Stomach (tissue), 9 donors: ENCODE results near the gene ACOX2. TPM values are rescaled to one million over a fixed set of nuclear protein-coding genes. Genes with fewer than 3 reads are reported as not detected.
A peak's percentile ranks its signal among the peaks of the same experiment; 100 is the strongest.

ENCODE experiments used
- DNase-seq, 2 donors: peaks; one replicate each; pipeline versions ENCODE4 v3.0.0 to v3.0.0-alpha.2; 2013 to 2019
- H3K27ac ChIP-seq, 5 donors: fragments of 200-600 bp in 4 of 5; sonication (generic) in 4 of 5; one replicate each; pipeline ENCODE4 v1.5.1; 2013 to 2019; ENCODE audit warnings: mild to moderate bottlenecking in 1 of 5, moderate library complexity in 1 of 5
- H3K27me3 ChIP-seq, 3 donors: fragments of 200-600 bp; sonication (generic); one replicate each; pipeline ENCODE4 v1.5.1; 2017 to 2019; ENCODE audit warnings: mixed run types in 1 of 3
- H3K36me3 ChIP-seq, 4 donors: fragments of 200-600 bp; sonication (generic); 1 replicate in 3 of 4; 2 replicates in 1 of 4; pipeline ENCODE4 v1.5.1; 2016 to 2019
- H3K4me1 ChIP-seq, 4 donors: fragments of 200-600 bp; sonication (generic); one replicate each; pipeline ENCODE4 v1.5.1; 2016 to 2019
- H3K4me3 ChIP-seq, 4 donors: fragments of 200-600 bp; sonication (generic) in 3 of 4; one replicate each; pipeline ENCODE4 v1.5.1; 2016 to 2019; ENCODE audit warnings: mild to moderate bottlenecking in 1 of 4
- H3K9me3 ChIP-seq, 4 donors: fragments of 200-600 bp; sonication (generic); one replicate each; pipeline ENCODE4 v1.5.1; 2016 to 2019
- EP300 ChIP-seq: sonication (generic); formaldehyde crosslinking; IDR thresholded peaks from one replicate; pipeline ENCODE4 v1.6.1; 2017; ENCODE audit warnings: antibody characterized with exemption
- POLR2A ChIP-seq, 4 donors: fragments of 450-650 bp; IDR thresholded peaks; one replicate each; pipeline ENCODE4 v1.6.1; 2016; ENCODE audit warnings: antibody characterized with exemption in 4 of 4, control low read depth in 2 of 4, mild to moderate bottlenecking in 1 of 4, moderate library complexity in 1 of 4
- POLR2AphosphoS5 ChIP-seq, 3 donors: sonication (generic); formaldehyde crosslinking; IDR thresholded peaks; one replicate each; pipeline ENCODE4 v1.6.1; 2016; ENCODE audit warnings: antibody characterized with exemption in 3 of 3
- WGBS, 5 donors: extraction: QIAGEN DNeasy Blood & Tissue Kit in 3 of 5; methylation state at CpG; one replicate each; pipeline versions ENCODE4 v1.1.5 to v1.1.7; 2013 to 2018; 5-methylcytosine and 5-hydroxymethylcytosine counted together
- intact Hi-C: fragments of 100-400 bp; cut with DNase I; formaldehyde crosslinking; loops from one replicate; pipeline ENCODE4 v1.15.1; 2023; ENCODE audit warnings: low total_unique reads
- polyA plus RNA-seq, 3 donors: library from polyadenylated mRNA; stranded (reverse); fragments of 200-250 nt; gene quantifications; one replicate each; pipeline ENCODE4 v1.2.3, GENCODE V29; 2013
- total RNA-seq, 5 donors: library from RNA; depleted of rRNA; stranded (reverse); fragments of >200 nt; gene quantifications; one replicate each; pipeline versions ENCODE4 v1.1.0 to v1.2.3, GENCODE V29; 2014 to 2016
- TF ChIP-seq, protein P1 (sequence below), 7 experiments: fragments of 450-650 bp in 4 of 7; fragments of 200-600 bp in 3 of 7; sonication (generic) in 3 of 7; IDR thresholded peaks; one replicate each; pipeline ENCODE4 v1.5.1; 2016 to 2019; ENCODE audit warnings: antibody characterized with exemption in 7 of 7, control low read depth in 2 of 7, mild to moderate bottlenecking in 1 of 7
- donor health status: healthy with polysubstance abuse.
- donor health status: Bipolar disorder and iron deficiency.
- donor health status: healthy.

ACOX2 gene
- total and polyA plus RNA-seq, 8 donors, result 1.6 to 22.2 (median 7.5) TPM; not detected in 1

DNA sequence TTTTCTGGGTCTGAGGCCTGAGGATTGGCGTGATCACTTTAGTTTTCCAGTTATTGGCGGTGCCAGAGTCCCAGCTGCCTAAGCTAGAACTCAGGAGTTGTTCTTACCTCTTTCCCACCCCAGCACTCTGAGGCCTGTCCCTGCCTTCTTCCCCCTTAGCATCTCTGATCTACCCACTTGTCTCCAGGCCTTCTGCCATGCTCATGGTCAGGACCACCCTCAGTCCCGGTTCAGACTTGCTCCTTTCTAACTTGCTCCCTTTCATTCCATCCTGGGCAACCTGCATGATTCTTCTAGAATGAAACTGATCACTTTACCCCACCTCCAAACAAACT, 15.7 kb downstream of the ACOX2 start:
- Histone ChIP-seq H3K36me3 (peaks cover 2 to 86% (median 55%) of the 10 kb centered on the region in 4 donors), H3K4me1 (peaks cover 0 to 5% (median 0%) of the 10 kb centered on the region in 4 donors), H3K27me3 (no peaks in the 10 kb centered on the region), H3K4me3 (no peak overlapping the region), H3K9me3 (no peaks in the 10 kb centered on the region), H3K27ac (no peak overlapping the region)
- intact Hi-C loops, result no loop called here
- TF ChIP-seq POLR2A (IDR thresholded peaks at IDR 0.05) (no peak), EP300 (no peak)
- TF ChIP-seq, protein P1, sequence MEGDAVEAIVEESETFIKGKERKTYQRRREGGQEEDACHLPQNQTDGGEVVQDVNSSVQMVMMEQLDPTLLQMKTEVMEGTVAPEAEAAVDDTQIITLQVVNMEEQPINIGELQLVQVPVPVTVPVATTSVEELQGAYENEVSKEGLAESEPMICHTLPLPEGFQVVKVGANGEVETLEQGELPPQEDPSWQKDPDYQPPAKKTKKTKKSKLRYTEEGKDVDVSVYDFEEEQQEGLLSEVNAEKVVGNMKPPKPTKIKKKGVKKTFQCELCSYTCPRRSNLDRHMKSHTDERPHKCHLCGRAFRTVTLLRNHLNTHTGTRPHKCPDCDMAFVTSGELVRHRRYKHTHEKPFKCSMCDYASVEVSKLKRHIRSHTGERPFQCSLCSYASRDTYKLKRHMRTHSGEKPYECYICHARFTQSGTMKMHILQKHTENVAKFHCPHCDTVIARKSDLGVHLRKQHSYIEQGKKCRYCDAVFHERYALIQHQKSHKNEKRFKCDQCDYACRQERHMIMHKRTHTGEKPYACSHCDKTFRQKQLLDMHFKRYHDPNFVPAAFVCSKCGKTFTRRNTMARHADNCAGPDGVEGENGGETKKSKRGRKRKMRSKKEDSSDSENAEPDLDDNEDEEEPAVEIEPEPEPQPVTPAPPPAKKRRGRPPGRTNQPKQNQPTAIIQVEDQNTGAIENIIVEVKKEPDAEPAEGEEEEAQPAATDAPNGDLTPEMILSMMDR (IDR thresholded peaks at IDR 0.05), result no peak
- DNase-seq, result no peak
- WGBS, 5 donors, result 87 to 98% (median 91%) methylated on average over 3 of the region's 3 CpGs

DNA sequence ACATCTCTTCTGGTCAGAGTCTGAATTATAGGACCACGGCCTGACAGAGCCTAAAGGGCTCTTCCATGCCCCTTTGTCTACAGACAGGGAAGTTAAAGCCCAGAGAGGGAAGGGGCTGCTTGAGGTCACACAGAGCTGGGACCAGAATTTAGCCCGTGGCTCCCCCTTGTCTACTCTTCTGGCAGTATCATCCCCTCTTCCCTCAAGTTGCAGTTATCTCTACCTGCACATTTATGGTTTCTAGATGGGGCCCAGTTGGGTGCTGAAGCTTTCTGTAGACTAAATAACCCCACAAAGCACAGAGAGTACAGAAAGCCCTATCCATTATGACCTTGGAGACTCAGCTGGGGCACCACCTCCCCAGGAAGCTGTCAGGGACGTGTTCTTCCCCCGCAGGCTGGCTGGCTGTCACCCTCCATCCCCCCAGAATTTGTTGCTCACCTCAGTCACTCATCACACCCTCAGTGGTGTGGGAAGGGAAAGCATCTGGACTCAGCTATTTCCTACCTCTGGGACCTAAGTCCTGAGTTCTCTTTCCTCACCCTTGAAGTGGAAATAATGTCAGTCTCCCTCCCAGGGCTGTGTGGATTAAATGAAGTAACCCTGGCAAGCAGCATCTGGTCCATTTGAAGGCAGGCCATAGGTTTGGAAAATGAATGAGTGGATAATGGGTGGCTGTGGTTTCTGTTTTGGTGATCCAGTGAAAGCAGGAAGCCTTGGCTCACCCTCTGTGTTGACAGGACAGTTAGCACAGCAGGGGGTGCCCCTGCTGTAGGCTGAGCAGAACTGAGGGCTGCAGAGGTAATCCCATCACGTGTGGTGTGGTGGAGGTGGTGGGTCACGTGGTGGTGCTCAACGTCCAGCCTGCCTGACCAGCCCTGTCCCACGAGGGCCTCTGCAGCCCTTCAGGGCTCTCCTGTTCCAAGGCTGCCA, 16.3 kb downstream of the ACOX2 start:
- H3K27ac ChIP-seq, result no peak overlapping the region
- WGBS, 5 donors, result 58 to 79% (median 72%) methylated on average over 8 of the region's 8 CpGs
- H3K27me3 ChIP-seq, result no peaks in the 10 kb centered on the region
- H3K4me1 ChIP-seq, result peaks cover 0 to 3% (median 0%) of the 10 kb centered on the region in 4 donors
- H3K36me3 ChIP-seq, result peaks cover 2 to 86% (median 57%) of the 10 kb centered on the region in 4 donors
- no peak for DNase-seq
- intact Hi-C loops, result no loop called here
- H3K9me3 ChIP-seq, result no peaks in the 10 kb centered on the region
- TF ChIP-seq, protein P1 (IDR thresholded peaks at IDR 0.05), result no peak
- TF ChIP-seq POLR2A (IDR thresholded peaks at IDR 0.05), result no peak
- no peak for TF ChIP-seq POLR2AphosphoS5 (IDR thresholded peaks at IDR 0.05)
- no peak for TF ChIP-seq EP300
- H3K4me3 ChIP-seq, result no peak overlapping the region

DNA sequence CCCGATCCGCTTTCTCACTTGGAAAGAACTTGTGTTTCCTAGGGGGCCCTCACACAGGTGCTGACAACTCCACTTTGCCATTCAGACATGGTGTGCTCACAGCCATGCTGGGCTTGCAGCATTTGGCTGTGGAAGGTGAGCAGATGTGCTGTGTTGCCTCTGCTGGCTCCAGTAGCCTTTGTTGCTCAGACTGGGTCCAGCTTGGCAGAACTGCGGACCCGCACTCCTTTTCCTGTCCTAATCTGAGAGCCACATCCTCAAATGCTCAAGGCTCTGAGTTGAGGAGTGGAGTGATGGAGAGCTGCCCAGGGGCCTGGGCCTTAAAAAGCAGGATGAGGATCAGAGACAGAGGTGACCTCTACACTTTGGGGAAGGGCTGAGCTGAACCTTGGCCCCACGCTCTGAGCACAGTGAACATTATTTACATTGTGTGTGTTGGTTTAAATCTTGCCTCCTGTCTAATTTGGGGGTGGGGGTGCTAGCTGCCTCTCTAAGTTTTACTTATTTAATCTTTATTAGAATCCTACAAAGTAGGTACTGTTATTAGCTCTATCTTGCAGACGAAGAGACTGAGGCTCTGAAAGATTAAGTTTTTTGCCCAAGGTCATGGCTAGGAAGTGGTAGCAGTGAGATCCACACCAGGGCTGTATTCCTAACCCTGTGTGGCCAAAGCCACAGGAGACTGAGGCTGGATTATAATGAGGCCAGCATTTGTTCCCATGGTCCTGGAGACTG, 17.2 kb downstream of the ACOX2 start:
- intact Hi-C loops, result no loop called here
- TF ChIP-seq, protein P1 (IDR thresholded peaks at IDR 0.05), result no peak
- TF ChIP-seq EP300, result no peak
- TF ChIP-seq POLR2A (IDR thresholded peaks at IDR 0.05), result no peak
- H3K9me3 ChIP-seq, result no peaks in the 10 kb centered on the region
- H3K27ac ChIP-seq, result no peak overlapping the region
- WGBS, 5 donors, result 78 to 91% (median 86%) methylated on average over 5 to 6 of the region's 6 CpGs
- no peak overlapping the region for H3K4me3 ChIP-seq
- H3K27me3 ChIP-seq, result no peaks in the 10 kb centered on the region
- H3K4me1 ChIP-seq, result peaks cover 0 to 3% (median 0%) of the 10 kb centered on the region in 4 donors
- DNase-seq, result no peak
- peaks cover 2 to 86% (median 64%) of the 10 kb centered on the region in 4 donors for H3K36me3 ChIP-seq

DNA sequence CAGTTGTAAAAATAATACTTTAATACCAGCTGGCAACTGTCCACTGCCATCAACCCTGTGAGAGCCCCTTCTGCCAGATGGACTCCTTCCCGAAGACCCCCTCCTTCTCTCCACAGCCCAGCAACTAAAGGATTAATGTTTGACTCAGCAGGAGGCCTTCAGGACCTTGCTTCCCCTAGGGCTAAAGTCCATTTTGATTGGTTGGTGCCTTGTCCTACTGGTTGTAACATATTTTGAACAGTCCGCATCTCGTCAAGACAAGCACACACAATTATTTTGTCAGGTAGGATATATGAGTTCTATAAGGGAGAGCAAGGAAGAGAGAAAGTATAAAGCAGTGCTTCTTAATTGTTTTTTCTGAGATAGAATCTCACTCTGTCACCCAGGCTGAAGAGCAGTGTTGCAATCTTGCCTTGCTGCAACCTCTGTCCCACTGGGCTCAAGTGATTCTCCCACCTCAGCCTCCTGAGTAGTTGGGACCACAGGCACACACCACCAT, 18.6 kb downstream of the ACOX2 start:
- Histone ChIP-seq H3K4me1 (peaks cover 0 to 3% (median 0%) of the 10 kb centered on the region in 4 donors), H3K27me3 (no peaks in the 10 kb centered on the region), H3K27ac (no peak overlapping the region), H3K4me3 (no peak overlapping the region), H3K9me3 (no peaks in the 10 kb centered on the region), H3K36me3 (peaks cover 2 to 86% (median 58%) of the 10 kb centered on the region in 4 donors)
- WGBS, 5 donors, result 23 to 47% (median 43%) methylated on average over 3 of the region's 3 CpGs
- intact Hi-C loops, result no loop called here
- TF ChIP-seq, protein P1 (IDR thresholded peaks at IDR 0.05), result no peak
- TF ChIP-seq POLR2AphosphoS5 (IDR thresholded peaks at IDR 0.05) (no peak), EP300 (no peak)
- peak in 1 of 2 donors; percentile 55 for DNase-seq
